MM.1S (cell line): ENCODE measurements around the gene NDUFS6.

Experiments
- DNase-seq: peaks from one replicate; pipeline ENCODE4 v3.0.0-alpha.2; 2015
- H2AFZ ChIP-seq: fragments of 300-600 bp; sonication (generic); 2 replicates; pipeline ENCODE4 v1.6.0; 2016; ENCODE audit warnings: antibody characterized with exemption, low read length
- H3F3A ChIP-seq: fragments of 300-600 bp; sonication (generic); 2 replicates; pipeline ENCODE4 v1.6.1; 2016; ENCODE audit warnings: mild to moderate bottlenecking, antibody characterized with exemption, low read length, moderate library complexity, mixed read lengths; ENCODE audit not compliant: insufficient read depth
- H3K27ac ChIP-seq: fragments of 300-600 bp; sonication (generic); 2 replicates; pipeline ENCODE4 v1.5.1; 2016; ENCODE audit warnings: mild to moderate bottlenecking, low read length
- H3K27me3 ChIP-seq: fragments of 300-600 bp; sonication (generic); replicated peaks from 2 replicates; pipeline ENCODE4 v1.6.0; 2016; ENCODE audit warnings: low read length; ENCODE audit not compliant: insufficient read depth
- H3K36me3 ChIP-seq: fragments of 300-600 bp; sonication (generic); replicated peaks from 2 replicates; pipeline ENCODE4 v1.6.1; 2016; ENCODE audit warnings: mild to moderate bottlenecking, low read length, mixed read lengths; ENCODE audit not compliant: insufficient read depth
- H3K4me1 ChIP-seq: fragments of 300-600 bp; sonication (generic); 2 replicates; pipeline ENCODE4 v1.6.1; 2016; ENCODE audit warnings: low read length, mixed read lengths
- H3K4me2 ChIP-seq: fragments of 300-600 bp; sonication (generic); 2 replicates; pipeline ENCODE4 v1.6.0; 2016; ENCODE audit warnings: low read depth, low read length
- H3K4me3 ChIP-seq: fragments of 300-600 bp; sonication (generic); 2 replicates; pipeline ENCODE4 v1.5.1; 2016; ENCODE audit warnings: low read length, mixed read lengths
- H3K79me2 ChIP-seq: fragments of 300-600 bp; sonication (generic); 2 replicates; pipeline ENCODE4 v1.6.1; 2016; ENCODE audit warnings: mixed run types, low read length, mixed read lengths
- H3K9ac ChIP-seq: fragments of 300-600 bp; sonication (generic); 2 replicates; pipeline ENCODE4 v1.6.1; 2016; ENCODE audit warnings: low read length, mixed read lengths
- H3K9me2 ChIP-seq: fragments of 300-600 bp; sonication (generic); replicated peaks from 2 replicates; pipeline ENCODE4 v1.6.1; 2016; ENCODE audit warnings: mild to moderate bottlenecking, low read length, mixed read lengths; ENCODE audit not compliant: insufficient read depth
- H3K9me3 ChIP-seq: fragments of 300-600 bp; sonication (generic); replicated peaks from 2 replicates; pipeline ENCODE4 v1.6.1; 2016; ENCODE audit warnings: mild to moderate bottlenecking, low read length, mixed read lengths; ENCODE audit not compliant: insufficient read depth
- H4K20me1 ChIP-seq: fragments of 300-600 bp; sonication (generic); 2 replicates; pipeline ENCODE4 v1.6.1; 2016; ENCODE audit warnings: mild to moderate bottlenecking, low read length, moderate library complexity, mixed read lengths; ENCODE audit not compliant: insufficient read depth
- EZH2 ChIP-seq: fragments of 300-600 bp; sonication (generic); optimal IDR thresholded peaks from 2 replicates; pipeline ENCODE3; 2017; ENCODE audit warnings: low read depth, mild to moderate bottlenecking, antibody characterized with exemption, low read length, mixed read lengths
- EZH2phosphoT487 ChIP-seq: fragments of 300-600 bp; sonication (generic); IDR thresholded peaks from 2 replicates; pipeline ENCODE4 v1.6.1; 2018; ENCODE audit warnings: antibody characterized with exemption, low read length
- TF ChIP-seq, protein P1 (sequence below): fragments of 300-600 bp; sonication (generic); IDR thresholded peaks from 2 replicates; pipeline ENCODE4 v1.5.1; 2016; ENCODE audit warnings: antibody characterized with exemption, low read length, mixed read lengths

The NDUFS6 gene

DNA sequence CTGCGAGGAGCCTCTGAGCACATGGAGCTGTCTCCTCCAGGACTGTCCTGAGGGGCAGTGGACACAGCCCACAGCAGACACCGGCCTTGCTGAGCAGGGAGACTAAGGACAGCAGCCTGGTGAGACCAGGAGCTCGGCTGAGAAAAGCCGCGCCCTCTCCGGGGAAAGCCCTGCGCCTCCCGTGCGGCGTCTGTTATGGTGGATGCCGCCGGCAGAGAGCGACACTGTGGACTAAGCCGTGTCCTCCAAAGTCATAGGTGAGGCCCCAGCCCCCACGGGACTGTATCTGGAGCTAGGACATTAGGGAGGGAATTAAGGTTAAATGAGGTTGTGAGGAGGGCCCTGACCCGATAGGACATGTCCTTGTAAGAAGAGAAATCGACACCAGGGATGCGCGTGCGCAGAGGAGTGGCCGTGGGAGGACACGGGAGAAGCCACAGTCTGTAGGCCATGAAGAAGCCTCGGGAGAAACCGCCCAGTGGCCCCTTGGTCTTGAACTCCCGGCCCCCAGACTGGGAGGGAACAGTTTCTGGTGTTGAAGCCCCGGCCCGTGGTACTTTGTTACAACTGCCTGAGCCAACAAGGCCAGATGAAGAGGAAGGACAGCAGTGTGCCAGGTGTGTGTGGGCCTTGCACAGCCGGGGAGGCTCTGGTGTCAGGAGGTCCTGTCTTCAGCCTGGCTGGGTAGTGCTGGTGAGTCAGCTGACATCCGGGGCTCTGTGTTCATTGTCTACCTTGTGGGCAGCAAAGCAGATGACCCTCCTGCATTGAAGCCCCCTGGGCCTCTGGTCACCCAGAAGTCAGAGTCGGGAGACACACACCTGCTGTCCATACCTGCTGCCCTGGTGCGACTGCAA is 23.7 kb upstream of the NDUFS6 start:
- H3K9ac ChIP-seq: no peak overlapping the region
- no peak overlapping the region for H3K27ac ChIP-seq
- no peak overlapping the region for H3K4me2 ChIP-seq
- H3K4me1 ChIP-seq: no peaks in the 10 kb centered on the region
- H3K4me3 ChIP-seq: no peak overlapping the region
- H3K79me2 ChIP-seq: no peaks in the 10 kb centered on the region
- H3K9me2 ChIP-seq: no peaks in the 10 kb centered on the region
- TF ChIP-seq EZH2phosphoT487: no peak
- no peaks in the 10 kb centered on the region for H3K9me3 ChIP-seq
- H4K20me1 ChIP-seq: no peaks in the 10 kb centered on the region
- no peaks in the 10 kb centered on the region for H3K36me3 ChIP-seq
- DNase-seq: no peak
- no peaks in the 10 kb centered on the region for H3F3A ChIP-seq
- H3K27me3 ChIP-seq: no peaks in the 10 kb centered on the region
- no peak overlapping the region for H2AFZ ChIP-seq

- Histone ChIP-seq H3K4me3 (no peak overlapping the region), H3K4me1 (no peaks in the 10 kb centered on the region), H4K20me1 (no peaks in the 10 kb centered on the region), H3K27ac (no peak overlapping the region), H3K27me3 (no peaks in the 10 kb centered on the region), H3K36me3 (no peaks in the 10 kb centered on the region), H3K9ac (no peak overlapping the region), H3K9me3 (no peaks in the 10 kb centered on the region), H3F3A (no peaks in the 10 kb centered on the region), H3K9me2 (no peaks in the 10 kb centered on the region), H2AFZ (no peak overlapping the region), H3K4me2 (no peak overlapping the region), H3K79me2 (no peaks in the 10 kb centered on the region)
- no peak for DNase-seq
- no peak for TF ChIP-seq EZH2phosphoT487
- TF ChIP-seq, protein P1, sequence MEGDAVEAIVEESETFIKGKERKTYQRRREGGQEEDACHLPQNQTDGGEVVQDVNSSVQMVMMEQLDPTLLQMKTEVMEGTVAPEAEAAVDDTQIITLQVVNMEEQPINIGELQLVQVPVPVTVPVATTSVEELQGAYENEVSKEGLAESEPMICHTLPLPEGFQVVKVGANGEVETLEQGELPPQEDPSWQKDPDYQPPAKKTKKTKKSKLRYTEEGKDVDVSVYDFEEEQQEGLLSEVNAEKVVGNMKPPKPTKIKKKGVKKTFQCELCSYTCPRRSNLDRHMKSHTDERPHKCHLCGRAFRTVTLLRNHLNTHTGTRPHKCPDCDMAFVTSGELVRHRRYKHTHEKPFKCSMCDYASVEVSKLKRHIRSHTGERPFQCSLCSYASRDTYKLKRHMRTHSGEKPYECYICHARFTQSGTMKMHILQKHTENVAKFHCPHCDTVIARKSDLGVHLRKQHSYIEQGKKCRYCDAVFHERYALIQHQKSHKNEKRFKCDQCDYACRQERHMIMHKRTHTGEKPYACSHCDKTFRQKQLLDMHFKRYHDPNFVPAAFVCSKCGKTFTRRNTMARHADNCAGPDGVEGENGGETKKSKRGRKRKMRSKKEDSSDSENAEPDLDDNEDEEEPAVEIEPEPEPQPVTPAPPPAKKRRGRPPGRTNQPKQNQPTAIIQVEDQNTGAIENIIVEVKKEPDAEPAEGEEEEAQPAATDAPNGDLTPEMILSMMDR: no peak
- no peak for TF ChIP-seq EZH2
Observed at GRCh38 chr5:1778138-1779020, 22.8 kb upstream of the NDUFS6 start.

GRCh38 chr5:1779021-1779680 is 22.1 kb upstream of the NDUFS6 start:
- Histone ChIP-seq H3K9ac (no peak overlapping the region), H3K9me3 (no peaks in the 10 kb centered on the region), H3K4me3 (no peak overlapping the region), H3K4me1 (no peaks in the 10 kb centered on the region), H4K20me1 (no peaks in the 10 kb centered on the region), H2AFZ (no peak overlapping the region), H3K27ac (no peak overlapping the region), H3K27me3 (no peaks in the 10 kb centered on the region), H3K9me2 (no peaks in the 10 kb centered on the region), H3F3A (no peaks in the 10 kb centered on the region), H3K36me3 (no peaks in the 10 kb centered on the region), H3K4me2 (no peak overlapping the region), H3K79me2 (no peaks in the 10 kb centered on the region)
- TF ChIP-seq EZH2phosphoT487 (no peak), EZH2 (no peak)
- TF ChIP-seq, protein P1: no peak
- no peak for DNase-seq
